Sigmoid colon (tissue), 4 donors: ENCODE measurements around the gene RPS6KA5.

Experiments used
- EP300 ChIP-seq, 4 donors: sonication (generic); formaldehyde crosslinking; IDR thresholded peaks; one replicate each; pipeline ENCODE4 v1.6.1; 2017; ENCODE audit warnings: antibody characterized with exemption in 4 of 4
- POLR2AphosphoS5 ChIP-seq, 4 donors: sonication (generic); formaldehyde crosslinking; IDR thresholded peaks; one replicate each; pipeline ENCODE4 v1.6.1; 2017; ENCODE audit warnings: antibody characterized with exemption in 4 of 4
- TF ChIP-seq, protein P1 (sequence below), 4 experiments: fragments of 450-650 bp in 3 of 4; fragments of 200-600 bp in 1 of 4; IDR thresholded peaks; one replicate each; pipeline ENCODE4 v1.5.1; 2016 to 2019; ENCODE audit warnings: antibody characterized with exemption in 4 of 4, mild to moderate bottlenecking in 3 of 4, moderate library complexity in 2 of 4

DNA sequence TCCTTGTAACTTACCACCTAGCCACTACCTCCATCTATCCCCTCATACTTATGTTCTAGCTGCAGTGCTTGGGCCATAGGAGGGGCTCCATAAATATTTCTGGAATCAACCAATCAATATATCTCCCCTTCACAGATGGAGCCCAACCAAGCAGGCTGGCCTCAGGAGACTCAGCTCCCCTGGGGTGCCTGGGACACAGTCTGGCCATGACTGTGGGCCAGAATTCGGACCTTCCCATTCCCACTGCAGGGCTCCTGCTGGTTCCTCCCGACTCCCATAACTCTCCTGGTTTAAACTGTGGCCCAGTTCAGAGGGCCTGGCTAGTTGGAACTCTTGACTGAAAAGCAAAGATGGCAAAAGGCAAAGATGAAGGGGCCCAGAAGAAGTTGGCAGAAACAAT is 257.2 kb downstream of the RPS6KA5 start:
- TF ChIP-seq, protein P1, sequence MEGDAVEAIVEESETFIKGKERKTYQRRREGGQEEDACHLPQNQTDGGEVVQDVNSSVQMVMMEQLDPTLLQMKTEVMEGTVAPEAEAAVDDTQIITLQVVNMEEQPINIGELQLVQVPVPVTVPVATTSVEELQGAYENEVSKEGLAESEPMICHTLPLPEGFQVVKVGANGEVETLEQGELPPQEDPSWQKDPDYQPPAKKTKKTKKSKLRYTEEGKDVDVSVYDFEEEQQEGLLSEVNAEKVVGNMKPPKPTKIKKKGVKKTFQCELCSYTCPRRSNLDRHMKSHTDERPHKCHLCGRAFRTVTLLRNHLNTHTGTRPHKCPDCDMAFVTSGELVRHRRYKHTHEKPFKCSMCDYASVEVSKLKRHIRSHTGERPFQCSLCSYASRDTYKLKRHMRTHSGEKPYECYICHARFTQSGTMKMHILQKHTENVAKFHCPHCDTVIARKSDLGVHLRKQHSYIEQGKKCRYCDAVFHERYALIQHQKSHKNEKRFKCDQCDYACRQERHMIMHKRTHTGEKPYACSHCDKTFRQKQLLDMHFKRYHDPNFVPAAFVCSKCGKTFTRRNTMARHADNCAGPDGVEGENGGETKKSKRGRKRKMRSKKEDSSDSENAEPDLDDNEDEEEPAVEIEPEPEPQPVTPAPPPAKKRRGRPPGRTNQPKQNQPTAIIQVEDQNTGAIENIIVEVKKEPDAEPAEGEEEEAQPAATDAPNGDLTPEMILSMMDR (IDR thresholded peaks at IDR 0.05): no peak
- TF ChIP-seq POLR2AphosphoS5 (IDR thresholded peaks at IDR 0.05): no peak
- TF ChIP-seq EP300 (IDR thresholded peaks at IDR 0.05): no peak
